ENCODE data around the gene TRIM38.
A peak's percentile ranks its signal among the peaks of the same experiment; 100 is the strongest.

The TRIM38 gene

GRCh38 chr6:26021001-26021349, 58.4 kb downstream of the TRIM38 start:
- Histone ChIP-seq H3K27me3 (ENCODE audit: insufficient read depth, low read length, poor library complexity, severe bottlenecking) (no peaks in the 10 kb centered on the region), H3K4me3 (ENCODE audit: low read length, poor library complexity, severe bottlenecking) (peak overlapping the region; percentile 93), H3K9me2 (replicated peaks; ENCODE audit: low read depth, low read length) (no peaks in the 10 kb centered on the region), H2AFZ (ENCODE audit: low read length) (no peak overlapping the region), H3K9me3 (ENCODE audit: insufficient read depth, low read depth, low read length) (no peaks in the 10 kb centered on the region), H3K4me2 (ENCODE audit: low read depth, low read length, poor library complexity, severe bottlenecking) (peak overlapping the region; percentile 95), H3F3A (ENCODE audit: low read depth) (peaks cover 13% of the 10 kb centered on the region; the same call in 1 of the 2 replicates), H3K9ac (ENCODE audit: low read depth, low read length, poor library complexity, severe bottlenecking) (peak overlapping the region; percentile 99), H3K36me3 (ENCODE audit: insufficient read depth, low read length) (no peaks in the 10 kb centered on the region), H3K4me1 (ENCODE audit: insufficient read depth, low read length, poor library complexity, severe bottlenecking) (peaks cover 23% of the 10 kb centered on the region), H4K20me1 (ENCODE audit: insufficient read depth, low read length, poor library complexity, severe bottlenecking) (no peaks in the 10 kb centered on the region), H3K79me2 (ENCODE audit: insufficient read depth, low read length) (no peaks in the 10 kb centered on the region)
- TF ChIP-seq, protein P1, sequence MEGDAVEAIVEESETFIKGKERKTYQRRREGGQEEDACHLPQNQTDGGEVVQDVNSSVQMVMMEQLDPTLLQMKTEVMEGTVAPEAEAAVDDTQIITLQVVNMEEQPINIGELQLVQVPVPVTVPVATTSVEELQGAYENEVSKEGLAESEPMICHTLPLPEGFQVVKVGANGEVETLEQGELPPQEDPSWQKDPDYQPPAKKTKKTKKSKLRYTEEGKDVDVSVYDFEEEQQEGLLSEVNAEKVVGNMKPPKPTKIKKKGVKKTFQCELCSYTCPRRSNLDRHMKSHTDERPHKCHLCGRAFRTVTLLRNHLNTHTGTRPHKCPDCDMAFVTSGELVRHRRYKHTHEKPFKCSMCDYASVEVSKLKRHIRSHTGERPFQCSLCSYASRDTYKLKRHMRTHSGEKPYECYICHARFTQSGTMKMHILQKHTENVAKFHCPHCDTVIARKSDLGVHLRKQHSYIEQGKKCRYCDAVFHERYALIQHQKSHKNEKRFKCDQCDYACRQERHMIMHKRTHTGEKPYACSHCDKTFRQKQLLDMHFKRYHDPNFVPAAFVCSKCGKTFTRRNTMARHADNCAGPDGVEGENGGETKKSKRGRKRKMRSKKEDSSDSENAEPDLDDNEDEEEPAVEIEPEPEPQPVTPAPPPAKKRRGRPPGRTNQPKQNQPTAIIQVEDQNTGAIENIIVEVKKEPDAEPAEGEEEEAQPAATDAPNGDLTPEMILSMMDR (conservative IDR thresholded peaks at IDR 0.05; ENCODE audit: low read length): no peak
- TF ChIP-seq EZH2phosphoT487 (IDR thresholded peaks at IDR 0.05; ENCODE audit: borderline replicate concordance): no peak

GRCh38 chr6:26021350-26022131, 58.9 kb downstream of the TRIM38 start:
- peak overlapping the region; percentile 93 for H3K4me3 ChIP-seq (ENCODE audit: low read length, poor library complexity, severe bottlenecking)
- no peaks in the 10 kb centered on the region for H3K27me3 ChIP-seq (ENCODE audit: insufficient read depth, low read length, poor library complexity, severe bottlenecking)
- no peak overlapping the region for H2AFZ ChIP-seq (ENCODE audit: low read length)
- no peaks in the 10 kb centered on the region for H3K9me2 ChIP-seq (replicated peaks; ENCODE audit: low read depth, low read length)
- H3K79me2 ChIP-seq (ENCODE audit: insufficient read depth, low read length): no peaks in the 10 kb centered on the region
- H3F3A ChIP-seq (ENCODE audit: low read depth): peaks cover 15% of the 10 kb centered on the region; the same call in 1 of the 2 replicates
- no peaks in the 10 kb centered on the region for H3K36me3 ChIP-seq (ENCODE audit: insufficient read depth, low read length)
- H3K4me2 ChIP-seq (ENCODE audit: low read depth, low read length, poor library complexity, severe bottlenecking): peak overlapping the region; percentile 95
- peaks cover 25% of the 10 kb centered on the region for H3K4me1 ChIP-seq (ENCODE audit: insufficient read depth, low read length, poor library complexity, severe bottlenecking)
- no peaks in the 10 kb centered on the region for H4K20me1 ChIP-seq (ENCODE audit: insufficient read depth, low read length, poor library complexity, severe bottlenecking)
- no peaks in the 10 kb centered on the region for H3K9me3 ChIP-seq (ENCODE audit: insufficient read depth, low read depth, low read length)
- H3K9ac ChIP-seq (ENCODE audit: low read depth, low read length, poor library complexity, severe bottlenecking): peak overlapping the region; percentile 99
- no peak for TF ChIP-seq EZH2phosphoT487 (IDR thresholded peaks at IDR 0.05; ENCODE audit: borderline replicate concordance)
- TF ChIP-seq, protein P1 (conservative IDR thresholded peaks at IDR 0.05; ENCODE audit: low read length): no peak

DNA sequence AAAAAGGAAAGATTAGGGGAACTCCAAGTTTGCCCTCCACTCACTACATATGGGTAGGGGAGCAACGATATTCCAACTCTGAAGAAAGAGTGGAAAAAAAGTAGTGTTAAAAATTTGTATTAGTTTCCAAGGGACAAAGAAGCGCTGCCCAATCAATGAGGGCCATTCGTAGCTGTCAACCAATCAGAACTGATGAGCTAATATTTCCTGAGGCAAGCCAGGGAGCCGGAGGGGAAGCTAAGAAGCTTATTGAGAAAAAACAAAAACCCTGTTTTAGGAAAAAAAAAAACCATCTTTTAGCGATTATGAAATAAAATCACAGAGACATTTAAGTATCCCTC, 59.5 kb downstream of the TRIM38 start:
- H3K27me3 ChIP-seq (ENCODE audit: insufficient read depth, low read length, poor library complexity, severe bottlenecking): no peaks in the 10 kb centered on the region
- H3K36me3 ChIP-seq (ENCODE audit: insufficient read depth, low read length): no peaks in the 10 kb centered on the region
- no peaks in the 10 kb centered on the region for H3K9me2 ChIP-seq (replicated peaks; ENCODE audit: low read depth, low read length)
- H3K79me2 ChIP-seq (ENCODE audit: insufficient read depth, low read length): no peaks in the 10 kb centered on the region
- H3F3A ChIP-seq (ENCODE audit: low read depth): peaks cover 18% of the 10 kb centered on the region; the same call in 1 of the 2 replicates
- no peak for TF ChIP-seq EZH2phosphoT487 (IDR thresholded peaks at IDR 0.05; ENCODE audit: borderline replicate concordance)
- H3K4me2 ChIP-seq (ENCODE audit: low read depth, low read length, poor library complexity, severe bottlenecking): peak overlapping the region; percentile 95
- peaks cover 25% of the 10 kb centered on the region for H3K4me1 ChIP-seq (ENCODE audit: insufficient read depth, low read length, poor library complexity, severe bottlenecking)
- no peaks in the 10 kb centered on the region for H4K20me1 ChIP-seq (ENCODE audit: insufficient read depth, low read length, poor library complexity, severe bottlenecking)
- H3K4me3 ChIP-seq (ENCODE audit: low read length, poor library complexity, severe bottlenecking): peak overlapping the region; percentile 93
- H3K9ac ChIP-seq (ENCODE audit: low read depth, low read length, poor library complexity, severe bottlenecking): peak overlapping the region; percentile 99
- H3K9me3 ChIP-seq (ENCODE audit: insufficient read depth, low read depth, low read length): no peaks in the 10 kb centered on the region
- H2AFZ ChIP-seq (ENCODE audit: low read length): no peak overlapping the region

DNA sequence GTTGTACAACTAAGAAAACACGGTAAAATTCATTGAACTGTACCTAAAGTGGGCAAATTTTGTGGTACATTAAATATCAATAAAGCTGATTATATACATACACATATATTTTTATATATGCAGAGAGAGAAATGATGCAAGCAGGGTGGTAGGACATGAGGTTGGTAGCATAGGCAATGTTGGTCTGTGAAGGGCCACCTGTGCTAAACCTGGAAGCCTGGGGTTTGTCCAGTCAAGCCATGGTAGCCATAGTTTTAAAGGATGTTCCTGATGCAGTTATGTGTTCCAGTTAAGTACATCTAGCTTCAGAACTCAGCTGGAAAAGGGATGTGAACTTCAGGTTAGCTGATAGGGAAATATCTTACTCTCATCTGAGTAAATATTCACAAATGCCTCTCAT, 60.1 kb downstream of the TRIM38 start:
- H3K4me1 ChIP-seq (ENCODE audit: insufficient read depth, low read length, poor library complexity, severe bottlenecking): peaks cover 30% of the 10 kb centered on the region
- no peaks in the 10 kb centered on the region for H3K9me2 ChIP-seq (replicated peaks; ENCODE audit: low read depth, low read length)
- H3K9me3 ChIP-seq (ENCODE audit: insufficient read depth, low read depth, low read length): no peaks in the 10 kb centered on the region
- H3K79me2 ChIP-seq (ENCODE audit: insufficient read depth, low read length): no peaks in the 10 kb centered on the region
- TF ChIP-seq, protein P1 (conservative IDR thresholded peaks at IDR 0.05; ENCODE audit: low read length): no peak
- TF ChIP-seq EZH2phosphoT487 (IDR thresholded peaks at IDR 0.05; ENCODE audit: borderline replicate concordance): no peak
- peak overlapping the region; percentile 93 for H3K4me3 ChIP-seq (ENCODE audit: low read length, poor library complexity, severe bottlenecking)
- peaks cover 18% of the 10 kb centered on the region; the same call in 1 of the 2 replicates for H3F3A ChIP-seq (ENCODE audit: low read depth)
- no peak overlapping the region for H2AFZ ChIP-seq (ENCODE audit: low read length)
- H3K4me2 ChIP-seq (ENCODE audit: low read depth, low read length, poor library complexity, severe bottlenecking): peak overlapping the region; percentile 95
- no peaks in the 10 kb centered on the region for H4K20me1 ChIP-seq (ENCODE audit: insufficient read depth, low read length, poor library complexity, severe bottlenecking)
- H3K9ac ChIP-seq (ENCODE audit: low read depth, low read length, poor library complexity, severe bottlenecking): peak overlapping the region; percentile 99
- H3K36me3 ChIP-seq (ENCODE audit: insufficient read depth, low read length): no peaks in the 10 kb centered on the region
- H3K27me3 ChIP-seq (ENCODE audit: insufficient read depth, low read length, poor library complexity, severe bottlenecking): no peaks in the 10 kb centered on the region

All from Loucy (cell line).